ENCODE data around the gene GPANK1.
"Not testable (repeated sequence)": the region's sequence is repeated elsewhere in the genome, so short reads cannot be mapped to it uniquely, and the experiment has no call there.

Gene GPANK1

GRCh38 chr6:31664790-31665500 is at the start of gene GPANK1:
Gene GPANK1, minus strand, starts transcription at chr6:31664997. Its CDS starts 519 bp downstream, at chr6:31664478.
- DNase-seq: peak; percentile 86

GRCh38 chr6:31713991-31714684 is 49.3 kb upstream of the GPANK1 start:
- no peak for DNase-seq

GRCh38 chr6:31713465-31713864 is 48.7 kb upstream of the GPANK1 start:
- no peak for DNase-seq

- DNase-seq: no peak
Measured at GRCh38 chr6:31712296-31712695, 47.5 kb upstream of the GPANK1 start.

- DNase-seq: no peak
Measured at GRCh38 chr6:31711233-31711632, 46.4 kb upstream of the GPANK1 start.

- no peak for DNase-seq
Measured at GRCh38 chr6:31710523-31711219, 45.9 kb upstream of the GPANK1 start.

- DNase-seq: not testable (repeated sequence)
Measured at GRCh38 chr6:31709157-31709556, 44.4 kb upstream of the GPANK1 start.

GRCh38 chr6:31708224-31708623 is 43.4 kb upstream of the GPANK1 start:
- DNase-seq: no peak

GRCh38 chr6:31707701-31708100 is 42.9 kb upstream of the GPANK1 start:
- DNase-seq: no peak

GRCh38 chr6:31706599-31706998 is 41.8 kb upstream of the GPANK1 start, which contains the start of gene LY6G6F:
Gene LY6G6F, plus strand, starts transcription at chr6:31706866. Its CDS starts 41 bp downstream, at chr6:31706907.
- DNase-seq: no peak

- DNase-seq: no peak
Measured at GRCh38 chr6:31705931-31706330, 41.1 kb upstream of the GPANK1 start.

- DNase-seq: peak; percentile 93
Measured at GRCh38 chr6:31702819-31703716, 38.3 kb upstream of the GPANK1 start, which contains the start of gene ABHD16A. Gene ABHD16A, minus strand, starts transcription at chr6:31703324. Its CDS starts 43 bp downstream, at chr6:31703281.

GRCh38 chr6:31702405-31702818 is 37.6 kb upstream of the GPANK1 start:
- no peak for DNase-seq

GRCh38 chr6:31701666-31702404 is 37.0 kb upstream of the GPANK1 start:
- DNase-seq: no peak

- DNase-seq: no peak
Measured at GRCh38 chr6:31700740-31701401, 36.1 kb upstream of the GPANK1 start.

GRCh38 chr6:31697555-31697954 is 32.8 kb upstream of the GPANK1 start:
- DNase-seq: no peak

GRCh38 chr6:31693535-31693934 is 28.7 kb upstream of the GPANK1 start:
- DNase-seq: no peak

GRCh38 chr6:31692886-31693285 is 28.1 kb upstream of the GPANK1 start:
- DNase-seq: no peak

GRCh38 chr6:31692353-31692752 is 27.6 kb upstream of the GPANK1 start:
- DNase-seq: no peak

- no peak for DNase-seq
Measured at GRCh38 chr6:31691564-31692108, 26.8 kb upstream of the GPANK1 start.

GRCh38 chr6:31691078-31691463 is 26.3 kb upstream of the GPANK1 start:
- no peak for DNase-seq

Data from kidney glomerular epithelial cell (primary cell).